Activated CD4-positive, alpha-beta T cell treated with anti-CD3 and anti-CD28 coated beads, Interleukin-2, amount 10 ng/mL, durations not matched to agents 7 days and 5 days (primary cell): ENCODE measurements around the gene SLC66A2. TPM values are rescaled to one million over a fixed set of nuclear protein-coding genes. Genes with fewer than 3 reads are reported as not detected.
A peak's percentile ranks its signal among the peaks of the same experiment; 100 is the strongest.

ENCODE experiments used
- CTCF ChIA-PET: fragments of 350-600 bp; sonication (Branson Sonifier 250); formaldehyde crosslinking; loops from one replicate; lab custom pipeline; 2021; ENCODE audit warnings: antibody characterized with exemption; lab: Charles Lee
- POLR2A ChIA-PET: fragments of 350-600 bp; sonication (Branson Sonifier 250); formaldehyde crosslinking; loops from one replicate; lab custom pipeline; 2021; ENCODE audit warnings: antibody characterized with exemption; lab: Charles Lee
- DNase-seq: peaks from one replicate; pipeline ENCODE4 v3.0.0-alpha.2; 2020
- H3K27ac Mint-ChIP-seq: one replicate; pipeline ENCODE4 v1.8.0; 2021; ENCODE audit warnings: mild to moderate bottlenecking, moderate library complexity, mixed read lengths
- H3K27me3 Mint-ChIP-seq: one replicate; pipeline ENCODE4 v1.8.0; 2021; ENCODE audit warnings: mixed read lengths
- H3K36me3 Mint-ChIP-seq: one replicate; pipeline ENCODE4 v1.8.0; 2021; ENCODE audit warnings: low read depth, mixed read lengths
- H3K4me1 Mint-ChIP-seq: one replicate; pipeline ENCODE4 v1.8.0; 2021; ENCODE audit warnings: mixed read lengths
- H3K4me3 Mint-ChIP-seq: one replicate; pipeline ENCODE4 v1.8.0; 2021; ENCODE audit warnings: mild to moderate bottlenecking, moderate library complexity, mixed read lengths
- H3K9me3 Mint-ChIP-seq: one replicate; pipeline ENCODE4 v1.8.0; 2021; ENCODE audit warnings: mixed read lengths
- total RNA-seq, 2 experiments: library from RNA; stranded (reverse); gene quantifications; one replicate each; pipeline ENCODE4 v1.2.3, GENCODE V29; 2021

Gene SLC66A2
- total RNA-seq, 2 experiments from 2014 or later, result 28.3 to 34.6 TPM

GRCh38 chr18:79982736-79983135, 31.3 kb upstream of the SLC66A2 start:
- Mint-ChIP-seq H3K27me3 (no peaks in the 10 kb centered on the region), H3K9me3 (no peaks in the 10 kb centered on the region), H3K27ac (peak overlapping the region; percentile 74), H3K36me3 (peaks cover 42% of the 10 kb centered on the region), H3K4me1 (peaks cover 75% of the 10 kb centered on the region), H3K4me3 (no peak overlapping the region)
- POLR2A ChIA-PET, result interaction anchor here (0.6 kb wide), 1 partner anchor 8 kb away, joined by 3 read pairs; no protein-coding TSS in a partner anchor
- peak; percentile 43 for DNase-seq
- CTCF ChIA-PET, result interaction anchor here (0.8 to 2.7 kb wide), 2 partner anchors 15 to 25 kb away, joined by 3 to 8 read pairs; no protein-coding TSS in a partner anchor

GRCh38 chr18:79980585-79980984, 29.1 kb upstream of the SLC66A2 start:
- no peak overlapping the region for H3K27ac Mint-ChIP-seq
- no peaks in the 10 kb centered on the region for H3K9me3 Mint-ChIP-seq
- peaks cover 65% of the 10 kb centered on the region for H3K4me1 Mint-ChIP-seq
- DNase-seq, result no peak
- H3K4me3 Mint-ChIP-seq, result no peak overlapping the region
- CTCF ChIA-PET, result interaction anchor here (1.7 kb wide), 1 partner anchor 25 kb away, joined by 5 read pairs; no protein-coding TSS in a partner anchor
- POLR2A ChIA-PET, result no interaction called here
- H3K36me3 Mint-ChIP-seq, result peaks cover 37% of the 10 kb centered on the region
- no peaks in the 10 kb centered on the region for H3K27me3 Mint-ChIP-seq

GRCh38 chr18:79979843-79980242, 28.4 kb upstream of the SLC66A2 start:
- H3K4me3 Mint-ChIP-seq, result no peak overlapping the region
- H3K27me3 Mint-ChIP-seq, result no peaks in the 10 kb centered on the region
- no peaks in the 10 kb centered on the region for H3K9me3 Mint-ChIP-seq
- DNase-seq, result no peak
- peaks cover 57% of the 10 kb centered on the region for H3K4me1 Mint-ChIP-seq
- peaks cover 33% of the 10 kb centered on the region for H3K36me3 Mint-ChIP-seq
- ChIA-PET CTCF (interaction anchor here (1.7 kb wide), 1 partner anchor 24 kb away, joined by 5 read pairs; no protein-coding TSS in a partner anchor), POLR2A (no interaction called here)
- H3K27ac Mint-ChIP-seq, result no peak overlapping the region

DNA sequence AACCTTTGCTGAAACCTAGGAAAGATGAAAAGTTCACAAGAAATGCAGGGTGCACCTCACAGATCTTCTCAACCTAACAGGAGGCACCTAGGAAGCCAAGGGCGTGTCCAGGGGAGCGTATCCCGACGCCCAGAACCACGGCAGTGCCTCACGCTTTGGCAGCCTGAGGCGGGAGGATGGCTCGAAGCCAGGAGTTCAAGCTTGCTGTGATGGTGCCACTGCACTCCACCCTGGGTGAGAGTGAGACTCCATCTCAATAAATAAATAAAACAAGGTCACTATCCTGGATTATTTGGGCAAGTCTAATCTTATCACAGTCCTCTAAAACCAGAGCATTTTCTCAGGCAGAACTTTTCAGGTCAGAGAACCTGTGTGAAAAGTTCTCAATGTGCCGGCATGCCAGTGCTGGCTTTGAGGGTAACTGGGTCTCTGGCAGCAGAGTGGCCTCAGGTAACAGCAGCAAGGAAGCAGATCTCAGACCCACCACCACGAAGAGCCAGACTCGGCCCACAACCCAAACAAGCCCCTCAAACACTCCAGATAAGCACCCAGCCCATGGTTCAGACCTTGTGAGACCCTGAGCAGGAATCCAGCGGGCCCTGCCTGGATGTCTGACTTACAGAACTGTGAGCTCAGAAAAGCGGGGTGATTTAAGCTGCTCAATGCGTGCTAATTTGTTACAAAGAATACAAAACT, 24.7 kb upstream of the SLC66A2 start:
- Mint-ChIP-seq H3K4me3 (no peak overlapping the region), H3K27me3 (no peaks in the 10 kb centered on the region), H3K27ac (peak overlapping the region; percentile 41), H3K36me3 (peaks cover 34% of the 10 kb centered on the region), H3K9me3 (no peaks in the 10 kb centered on the region), H3K4me1 (peaks cover 24% of the 10 kb centered on the region)
- POLR2A ChIA-PET, result no interaction called here
- no peak for DNase-seq
- CTCF ChIA-PET, result interaction anchor here (1.0 to 1.4 kb wide), 3 partner anchors 8 to 14 kb away, joined by 3 to 5 read pairs (median 3); no protein-coding TSS in a partner anchor

GRCh38 chr18:79975043-79975442, 23.6 kb upstream of the SLC66A2 start:
- ChIA-PET POLR2A (no interaction called here), CTCF (interaction anchor here (2.4 kb wide), 1 partner anchor 11 kb away, joined by 8 read pairs; no protein-coding TSS in a partner anchor)
- H3K4me1 Mint-ChIP-seq, result peaks cover 17% of the 10 kb centered on the region
- H3K9me3 Mint-ChIP-seq, result no peaks in the 10 kb centered on the region
- DNase-seq, result no peak
- peaks cover 38% of the 10 kb centered on the region for H3K36me3 Mint-ChIP-seq
- no peak overlapping the region for H3K27ac Mint-ChIP-seq
- no peak overlapping the region for H3K4me3 Mint-ChIP-seq
- no peaks in the 10 kb centered on the region for H3K27me3 Mint-ChIP-seq

DNA sequence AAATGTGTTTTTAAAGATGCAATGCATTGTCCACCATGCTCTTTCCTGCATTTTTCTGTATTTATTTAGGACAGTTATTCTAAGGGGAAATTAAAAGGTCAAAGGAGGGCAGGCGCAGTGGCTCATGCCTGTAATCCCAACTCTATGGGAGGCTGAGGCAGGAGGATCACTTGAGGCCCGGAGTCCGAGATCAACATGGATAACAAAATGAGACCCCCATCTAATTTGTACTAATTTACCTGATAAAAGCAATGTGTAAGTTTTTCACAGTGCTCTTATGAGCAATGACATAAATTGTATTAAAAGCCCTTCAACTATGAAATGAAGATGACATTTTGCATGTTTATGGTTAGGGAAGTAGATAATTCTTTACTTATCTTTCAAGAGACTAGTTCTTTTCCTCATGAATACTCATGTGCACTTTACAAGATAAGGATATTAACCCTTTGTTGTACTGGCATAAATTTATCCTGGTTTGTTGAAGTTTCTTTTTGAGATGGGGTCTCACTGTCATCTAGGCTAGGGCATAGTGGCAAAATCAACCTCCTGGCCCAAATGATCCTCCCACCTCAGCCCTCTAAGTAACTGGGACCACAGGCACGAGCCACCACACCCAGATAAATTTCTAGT, 22.7 kb upstream of the SLC66A2 start:
- Mint-ChIP-seq H3K9me3 (no peaks in the 10 kb centered on the region), H3K36me3 (peaks cover 35% of the 10 kb centered on the region), H3K27me3 (no peaks in the 10 kb centered on the region), H3K27ac (no peak overlapping the region), H3K4me1 (peaks cover 14% of the 10 kb centered on the region), H3K4me3 (no peak overlapping the region)
- POLR2A ChIA-PET, result interaction anchor here (0.6 kb wide), 1 partner anchor 8 kb away, joined by 3 read pairs; no protein-coding TSS in a partner anchor
- no peak for DNase-seq
- CTCF ChIA-PET, result interaction anchor here (0.5 to 2.4 kb wide), 2 partner anchors 12 to 24 kb away, joined by 3 to 8 read pairs; no protein-coding TSS in a partner anchor

DNA sequence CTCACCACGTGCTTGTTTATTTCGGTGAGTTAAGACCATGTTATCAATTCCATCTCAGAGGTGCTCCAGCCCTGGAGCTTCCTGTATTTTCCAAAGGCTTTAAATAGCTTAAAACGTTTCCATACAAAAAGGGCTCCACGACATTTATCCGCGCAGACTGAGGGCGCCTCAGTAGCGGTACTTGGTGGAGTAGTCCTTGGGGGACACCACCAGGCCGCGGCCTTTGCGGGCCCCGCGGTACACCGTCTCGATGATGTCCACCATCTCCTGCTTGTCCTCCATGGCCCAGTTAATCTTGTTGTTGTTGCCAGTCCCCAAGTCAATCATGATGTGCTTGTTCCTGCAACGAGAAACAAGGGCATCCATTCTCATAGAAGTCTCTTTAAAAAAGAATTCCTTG, 22.1 kb upstream of the SLC66A2 start:
- no peak overlapping the region for H3K27ac Mint-ChIP-seq
- ChIA-PET CTCF (interaction anchor here (2.4 kb wide), 1 partner anchor 12 kb away, joined by 8 read pairs; no protein-coding TSS in a partner anchor), POLR2A (no interaction called here)
- H3K4me1 Mint-ChIP-seq, result peaks cover 15% of the 10 kb centered on the region
- no peak for DNase-seq
- H3K4me3 Mint-ChIP-seq, result no peak overlapping the region
- H3K27me3 Mint-ChIP-seq, result no peaks in the 10 kb centered on the region
- H3K36me3 Mint-ChIP-seq, result peaks cover 34% of the 10 kb centered on the region
- H3K9me3 Mint-ChIP-seq, result no peaks in the 10 kb centered on the region

DNA sequence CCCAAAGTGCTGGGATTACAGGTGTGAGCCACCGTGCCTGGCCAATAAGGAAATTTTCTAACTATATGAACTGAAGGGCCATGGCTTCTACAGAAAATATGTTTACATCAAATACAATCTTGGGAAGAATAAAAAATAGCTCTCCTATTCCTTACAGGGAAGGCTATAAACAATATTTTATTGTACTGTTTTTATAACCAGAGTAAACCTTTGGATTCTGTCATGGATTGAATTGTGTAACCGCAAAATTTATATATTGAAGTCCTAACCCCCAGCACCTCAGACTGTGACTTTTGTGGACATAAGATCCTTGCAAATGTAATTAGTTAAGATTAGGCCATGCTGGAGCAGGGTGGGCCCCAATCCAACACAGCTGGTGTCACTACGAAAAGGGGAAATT, 21.3 kb upstream of the SLC66A2 start:
- Mint-ChIP-seq H3K9me3 (no peaks in the 10 kb centered on the region), H3K4me3 (no peak overlapping the region), H3K4me1 (peaks cover 15% of the 10 kb centered on the region), H3K27me3 (no peaks in the 10 kb centered on the region), H3K36me3 (peaks cover 29% of the 10 kb centered on the region), H3K27ac (no peak overlapping the region)
- no peak for DNase-seq
- POLR2A ChIA-PET, result no interaction called here
- CTCF ChIA-PET, result no interaction called here

- no peak overlapping the region for H3K4me3 Mint-ChIP-seq
- H3K9me3 Mint-ChIP-seq, result no peaks in the 10 kb centered on the region
- no peaks in the 10 kb centered on the region for H3K27me3 Mint-ChIP-seq
- H3K36me3 Mint-ChIP-seq, result peaks cover 29% of the 10 kb centered on the region
- POLR2A ChIA-PET, result no interaction called here
- peaks cover 14% of the 10 kb centered on the region for H3K4me1 Mint-ChIP-seq
- CTCF ChIA-PET, result no interaction called here
- no peak for DNase-seq
- H3K27ac Mint-ChIP-seq, result no peak overlapping the region
These were observed 20.5 kb upstream of the SLC66A2 start for GRCh38 chr18:79971986-79972385.

- POLR2A ChIA-PET, result no interaction called here
- H3K27ac Mint-ChIP-seq, result no peak overlapping the region
- H3K36me3 Mint-ChIP-seq, result peaks cover 29% of the 10 kb centered on the region
- CTCF ChIA-PET, result interaction anchor here (1.4 kb wide), 1 partner anchor 13 kb away, joined by 4 read pairs; no protein-coding TSS in a partner anchor
- peaks cover 17% of the 10 kb centered on the region for H3K4me1 Mint-ChIP-seq
- DNase-seq, result no peak
- H3K9me3 Mint-ChIP-seq, result no peaks in the 10 kb centered on the region
- no peaks in the 10 kb centered on the region for H3K27me3 Mint-ChIP-seq
- H3K4me3 Mint-ChIP-seq, result no peak overlapping the region
These were observed 19.9 kb upstream of the SLC66A2 start for GRCh38 chr18:79971211-79971952.

DNA sequence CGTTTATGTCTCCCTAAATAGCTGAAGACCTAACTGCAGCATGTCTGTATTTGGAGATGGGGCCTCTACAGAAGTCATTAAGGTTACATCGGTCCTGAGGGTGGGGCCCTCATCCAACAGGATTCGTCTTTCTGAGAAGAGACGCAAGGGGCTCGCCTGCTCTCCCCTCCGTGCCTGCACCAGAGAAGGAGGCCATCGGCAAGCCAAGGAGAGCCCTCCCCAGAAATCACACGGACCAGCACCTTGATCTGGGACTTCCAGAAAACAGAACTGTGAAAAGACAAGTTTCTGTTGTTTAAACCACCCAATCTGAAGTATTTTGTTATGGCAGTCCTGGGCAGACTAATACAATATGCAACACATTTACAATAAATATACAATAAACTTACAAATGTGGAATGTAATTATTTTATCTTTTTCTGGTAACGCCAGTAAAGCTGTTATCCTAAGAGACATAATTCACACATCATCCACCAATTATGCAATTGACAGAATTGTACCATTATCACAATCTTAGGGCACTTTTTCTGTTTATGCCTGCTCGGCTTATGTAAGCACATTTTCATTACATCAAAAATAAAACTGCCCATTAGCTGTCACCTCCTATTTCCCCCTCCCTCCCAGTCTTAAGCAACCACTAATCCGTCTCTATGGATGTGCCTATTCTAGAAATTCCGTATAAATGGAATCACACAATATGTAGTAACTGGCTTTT, 19.1 kb upstream of the SLC66A2 start:
- POLR2A ChIA-PET, result no interaction called here

More for the DNA sequence above, 19.1 kb upstream of the SLC66A2 start:
- DNase-seq, result no peak
- Mint-ChIP-seq H3K36me3 (peaks cover 28% of the 10 kb centered on the region), H3K27ac (no peak overlapping the region), H3K4me1 (peaks cover 16% of the 10 kb centered on the region), H3K27me3 (no peaks in the 10 kb centered on the region), H3K4me3 (no peak overlapping the region), H3K9me3 (no peaks in the 10 kb centered on the region)
- CTCF ChIA-PET, result interaction anchor here (1.4 kb wide), 1 partner anchor 14 kb away, joined by 4 read pairs; no protein-coding TSS in a partner anchor
